ENCODE results near the gene NEURL1.

DNA sequence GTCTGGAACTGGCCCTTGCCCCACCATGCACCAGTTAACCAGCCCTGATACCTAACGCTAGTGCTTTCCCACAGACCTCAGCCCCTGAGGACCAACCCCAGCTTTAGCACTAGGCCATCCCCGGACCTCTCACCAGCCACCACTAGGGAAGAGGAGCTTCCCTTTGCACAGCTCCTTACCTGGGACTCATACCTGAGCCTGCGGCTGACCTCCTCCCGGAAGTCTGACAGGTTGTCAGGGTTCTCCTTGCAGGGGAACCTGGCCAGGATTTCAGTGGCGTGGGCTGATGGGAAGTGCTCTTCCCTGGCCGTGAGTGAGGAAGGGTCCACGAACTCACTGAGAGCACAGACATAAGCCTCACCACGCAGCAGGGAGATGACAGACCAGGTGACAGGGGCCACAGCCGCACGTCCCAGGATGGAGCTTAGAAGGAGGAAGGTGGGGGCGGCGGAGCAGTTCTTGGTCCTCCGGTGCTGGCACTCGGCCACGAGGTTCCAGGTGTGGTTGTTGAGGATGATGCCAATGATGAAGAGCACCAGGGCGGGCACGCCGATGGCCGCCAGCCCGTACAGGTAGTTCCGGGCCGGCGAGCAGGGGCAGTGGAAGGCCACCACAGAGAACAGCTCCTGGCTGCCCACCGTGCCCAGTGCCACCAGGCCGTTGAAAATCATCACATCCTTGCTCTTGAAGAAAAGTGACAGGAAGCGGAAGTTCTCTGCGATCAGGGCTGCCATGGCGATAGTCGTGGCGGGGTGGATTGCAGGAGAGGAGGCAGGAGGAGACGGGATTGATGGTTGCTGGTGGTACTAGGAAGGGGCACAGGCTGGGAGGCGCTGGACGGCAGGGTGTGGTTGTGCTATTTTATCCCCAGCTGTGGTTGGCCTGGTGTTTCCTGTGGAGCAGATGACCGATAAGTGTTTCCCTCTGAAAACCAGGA lies 44.0 kb upstream of the NEURL1 start:
- TF ChIP-seq, protein P1, sequence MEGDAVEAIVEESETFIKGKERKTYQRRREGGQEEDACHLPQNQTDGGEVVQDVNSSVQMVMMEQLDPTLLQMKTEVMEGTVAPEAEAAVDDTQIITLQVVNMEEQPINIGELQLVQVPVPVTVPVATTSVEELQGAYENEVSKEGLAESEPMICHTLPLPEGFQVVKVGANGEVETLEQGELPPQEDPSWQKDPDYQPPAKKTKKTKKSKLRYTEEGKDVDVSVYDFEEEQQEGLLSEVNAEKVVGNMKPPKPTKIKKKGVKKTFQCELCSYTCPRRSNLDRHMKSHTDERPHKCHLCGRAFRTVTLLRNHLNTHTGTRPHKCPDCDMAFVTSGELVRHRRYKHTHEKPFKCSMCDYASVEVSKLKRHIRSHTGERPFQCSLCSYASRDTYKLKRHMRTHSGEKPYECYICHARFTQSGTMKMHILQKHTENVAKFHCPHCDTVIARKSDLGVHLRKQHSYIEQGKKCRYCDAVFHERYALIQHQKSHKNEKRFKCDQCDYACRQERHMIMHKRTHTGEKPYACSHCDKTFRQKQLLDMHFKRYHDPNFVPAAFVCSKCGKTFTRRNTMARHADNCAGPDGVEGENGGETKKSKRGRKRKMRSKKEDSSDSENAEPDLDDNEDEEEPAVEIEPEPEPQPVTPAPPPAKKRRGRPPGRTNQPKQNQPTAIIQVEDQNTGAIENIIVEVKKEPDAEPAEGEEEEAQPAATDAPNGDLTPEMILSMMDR (IDR thresholded peaks at IDR 0.05), result no peak
- TF ChIP-seq POLR2A (IDR thresholded peaks at IDR 0.05; ENCODE audit: low read depth), result no peak
- no peak for TF ChIP-seq POLR2AphosphoS5 (IDR thresholded peaks at IDR 0.05)

Data from esophagus muscularis mucosa (tissue), 3 donors.